MCF 10A (cell line): ENCODE data around the gene AAGAB. TPM values are rescaled to one million over a fixed set of nuclear protein-coding genes. Genes with fewer than 3 reads are reported as not detected.

Experiments used
- BruUV-seq: library from RNA; stranded (reverse); fragments of 400-500 nt; replicated peaks from 2 replicates; lab custom pipeline; 2021; lab: Mats Ljungman, UMichigan
- CTCF ChIA-PET: fragments of 300-600 bp; sonication (Branson Sonifier 250); formaldehyde crosslinking; extraction: SDS; loops from one replicate; lab custom pipeline; 2021; ENCODE audit warnings: antibody characterized with exemption, inconsistent platforms; lab: Yijun Ruan, JAX
- POLR2A ChIA-PET: fragments of 300-600, 350-650 bp; sonication (Branson Sonifier 250); formaldehyde crosslinking; extraction: SDS; loops from one replicate; lab custom pipeline; 2020; ENCODE audit warnings: antibody characterized with exemption, inconsistent platforms; lab: Yijun Ruan, JAX
- DNase-seq: peaks from one replicate; pipeline ENCODE4 v3.0.0-alpha.2; 2018; ENCODE audit not compliant: unreplicated experiment
- H3K27ac Mint-ChIP-seq: one replicate; pipeline ENCODE4 v1.8.0; 2022; ENCODE audit warnings: mild to moderate bottlenecking, low read depth, mixed read lengths; ENCODE audit not compliant: unreplicated experiment
- H3K27me3 Mint-ChIP-seq: one replicate; pipeline ENCODE4 v1.8.0; 2022; ENCODE audit warnings: mixed read lengths; ENCODE audit not compliant: insufficient read depth, unreplicated experiment
- H3K36me3 Mint-ChIP-seq: one replicate; pipeline ENCODE4 v1.8.0; 2022; ENCODE audit warnings: mild to moderate bottlenecking, moderate library complexity, mixed read lengths; ENCODE audit not compliant: insufficient read depth, unreplicated experiment
- H3K4me1 Mint-ChIP-seq: one replicate; pipeline ENCODE4 v1.8.0; 2022; ENCODE audit warnings: mixed read lengths; ENCODE audit not compliant: insufficient read depth, unreplicated experiment
- H3K4me3 Mint-ChIP-seq: one replicate; pipeline ENCODE4 v1.8.0; 2022; ENCODE audit warnings: mild to moderate bottlenecking, moderate library complexity, mixed read lengths; ENCODE audit not compliant: unreplicated experiment
- H3K9me3 Mint-ChIP-seq: one replicate; pipeline ENCODE4 v1.8.0; 2022; ENCODE audit warnings: mixed read lengths; ENCODE audit not compliant: unreplicated experiment
- intact Hi-C: fragments of 100-400 bp; cut with micrococcal nuclease; formaldehyde crosslinking; loops from 2 replicates; pipeline ENCODE4 v1.14.1; 2022
- total RNA-seq: library from RNA; stranded (reverse); gene quantifications from 2 replicates; pipeline ENCODE4 v1.2.3, GENCODE V29; 2022
- TF ChIP-seq, protein P1 (sequence below): fragments of 200-600 bp; IDR thresholded peaks from one replicate; pipeline ENCODE4 v1.8.0; 2022; ENCODE audit warnings: antibody characterized with exemption, mild to moderate bottlenecking; ENCODE audit not compliant: unreplicated experiment

Gene AAGAB
- total RNA-seq, 1 experiment from 2014 or later = 52.7 TPM

DNA sequence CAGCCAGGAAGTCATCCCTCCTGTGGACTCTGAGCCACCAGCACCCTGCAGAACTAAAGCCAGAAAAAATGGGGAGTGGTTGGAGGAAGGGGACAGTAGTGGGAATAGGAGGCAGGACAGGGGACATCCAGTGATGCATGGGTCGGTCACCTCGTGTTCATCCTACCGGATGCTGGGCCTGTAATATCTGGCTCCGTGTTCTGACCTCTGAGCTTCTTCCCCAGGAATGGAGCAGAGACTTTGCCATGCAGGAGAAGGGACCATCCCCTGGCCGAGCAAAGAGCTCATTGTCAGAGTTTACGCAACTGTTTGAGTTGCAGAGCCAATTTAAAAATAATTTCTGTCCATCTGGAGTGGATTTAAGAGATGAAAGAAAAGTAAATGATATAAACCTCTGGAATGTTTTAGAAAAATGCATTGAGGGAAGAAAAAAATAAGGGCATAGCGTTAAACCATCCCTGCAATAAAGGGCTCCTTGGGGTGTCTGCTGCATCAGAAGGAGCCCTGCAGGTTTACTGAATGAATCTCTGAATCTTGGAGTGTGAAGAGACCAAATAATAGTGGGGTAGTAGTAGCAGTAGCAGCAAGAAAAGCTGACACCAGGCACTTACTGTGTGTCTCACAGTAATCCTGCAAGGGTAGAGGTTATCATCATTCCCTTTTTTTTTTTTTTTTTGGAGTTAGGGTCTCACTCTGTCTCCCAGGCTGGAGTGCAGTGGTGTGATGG lies 70.9 kb downstream of the AAGAB start:
- peaks cover 10% of the 10 kb centered on the region for H3K4me1 Mint-ChIP-seq
- H3K27ac Mint-ChIP-seq = no peak overlapping the region
- ChIA-PET POLR2A (interaction anchor here (0.9 kb wide), 1 partner anchor 9 kb away, joined by 4 read pairs; no protein-coding TSS in a partner anchor), CTCF (interaction anchor here (0.6 kb wide), 1 partner anchor 59 kb away, joined by 3 read pairs; no protein-coding TSS in a partner anchor)
- H3K27me3 Mint-ChIP-seq = no peaks in the 10 kb centered on the region
- H3K9me3 Mint-ChIP-seq = no peaks in the 10 kb centered on the region
- peaks cover 46% of the 10 kb centered on the region for H3K36me3 Mint-ChIP-seq
- H3K4me3 Mint-ChIP-seq = no peak overlapping the region
- TF ChIP-seq, protein P1, sequence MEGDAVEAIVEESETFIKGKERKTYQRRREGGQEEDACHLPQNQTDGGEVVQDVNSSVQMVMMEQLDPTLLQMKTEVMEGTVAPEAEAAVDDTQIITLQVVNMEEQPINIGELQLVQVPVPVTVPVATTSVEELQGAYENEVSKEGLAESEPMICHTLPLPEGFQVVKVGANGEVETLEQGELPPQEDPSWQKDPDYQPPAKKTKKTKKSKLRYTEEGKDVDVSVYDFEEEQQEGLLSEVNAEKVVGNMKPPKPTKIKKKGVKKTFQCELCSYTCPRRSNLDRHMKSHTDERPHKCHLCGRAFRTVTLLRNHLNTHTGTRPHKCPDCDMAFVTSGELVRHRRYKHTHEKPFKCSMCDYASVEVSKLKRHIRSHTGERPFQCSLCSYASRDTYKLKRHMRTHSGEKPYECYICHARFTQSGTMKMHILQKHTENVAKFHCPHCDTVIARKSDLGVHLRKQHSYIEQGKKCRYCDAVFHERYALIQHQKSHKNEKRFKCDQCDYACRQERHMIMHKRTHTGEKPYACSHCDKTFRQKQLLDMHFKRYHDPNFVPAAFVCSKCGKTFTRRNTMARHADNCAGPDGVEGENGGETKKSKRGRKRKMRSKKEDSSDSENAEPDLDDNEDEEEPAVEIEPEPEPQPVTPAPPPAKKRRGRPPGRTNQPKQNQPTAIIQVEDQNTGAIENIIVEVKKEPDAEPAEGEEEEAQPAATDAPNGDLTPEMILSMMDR = no peak
- DNase-seq = no peak
- intact Hi-C loops = no loop called here
- no TSS peak for BruUV-seq

DNA sequence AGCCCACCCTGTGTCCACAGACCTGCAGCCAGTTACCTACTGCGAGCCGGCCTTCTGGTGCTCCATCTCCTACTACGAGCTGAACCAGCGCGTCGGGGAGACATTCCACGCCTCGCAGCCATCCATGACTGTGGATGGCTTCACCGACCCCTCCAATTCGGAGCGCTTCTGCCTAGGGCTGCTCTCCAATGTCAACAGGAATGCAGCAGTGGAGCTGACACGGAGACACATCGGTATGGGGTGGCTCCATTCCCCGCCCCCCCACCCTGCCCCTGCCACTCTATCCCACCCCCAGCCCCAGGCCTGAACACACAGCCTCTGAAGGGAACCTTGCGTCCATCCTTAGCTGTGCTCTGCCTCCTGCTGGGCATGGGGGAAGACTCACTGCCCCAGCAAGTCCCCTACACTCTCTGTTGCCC lies 73.2 kb downstream of the AAGAB start:
- no peak overlapping the region for H3K27ac Mint-ChIP-seq
- POLR2A ChIA-PET = interaction anchor here (1.5 kb wide), 1 partner anchor 10 kb away, joined by 3 read pairs; no protein-coding TSS in a partner anchor

GRCh38 chr15:67180514-67181191 lies 73.8 kb downstream of the AAGAB start:
- BruUV-seq = no TSS peak
- H3K27ac Mint-ChIP-seq = no peak overlapping the region
- H3K4me1 Mint-ChIP-seq = peaks cover 30% of the 10 kb centered on the region
- POLR2A ChIA-PET = interaction anchor here (0.8 to 1.5 kb wide), 2 partner anchors 11 to 76 kb away, joined by 3 to 4 read pairs; no protein-coding TSS in a partner anchor
- CTCF ChIA-PET = interaction anchor here (0.6 to 1.3 kb wide), 2 partner anchors 20 to 279 kb away, joined by 3 read pairs; no protein-coding TSS in a partner anchor
- H3K36me3 Mint-ChIP-seq = peaks cover 37% of the 10 kb centered on the region
- intact Hi-C loops = no loop called here
- H3K27me3 Mint-ChIP-seq = no peaks in the 10 kb centered on the region
- TF ChIP-seq, protein P1 = no peak
- no peak overlapping the region for H3K4me3 Mint-ChIP-seq
- no peak for DNase-seq
- no peaks in the 10 kb centered on the region for H3K9me3 Mint-ChIP-seq

More for the DNA sequence above, 73.2 kb downstream of the AAGAB start:
- peaks cover 25% of the 10 kb centered on the region for H3K4me1 Mint-ChIP-seq
- no TSS peak for BruUV-seq
- peaks cover 37% of the 10 kb centered on the region for H3K36me3 Mint-ChIP-seq
- CTCF ChIA-PET = interaction anchor here (0.6 to 1.3 kb wide), 2 partner anchors 19 to 279 kb away, joined by 3 read pairs; no protein-coding TSS in a partner anchor
- H3K27me3 Mint-ChIP-seq = no peaks in the 10 kb centered on the region
- intact Hi-C loops = no loop called here
- DNase-seq = no peak
- TF ChIP-seq, protein P1 = no peak
- H3K9me3 Mint-ChIP-seq = no peaks in the 10 kb centered on the region
- no peak overlapping the region for H3K4me3 Mint-ChIP-seq

DNA sequence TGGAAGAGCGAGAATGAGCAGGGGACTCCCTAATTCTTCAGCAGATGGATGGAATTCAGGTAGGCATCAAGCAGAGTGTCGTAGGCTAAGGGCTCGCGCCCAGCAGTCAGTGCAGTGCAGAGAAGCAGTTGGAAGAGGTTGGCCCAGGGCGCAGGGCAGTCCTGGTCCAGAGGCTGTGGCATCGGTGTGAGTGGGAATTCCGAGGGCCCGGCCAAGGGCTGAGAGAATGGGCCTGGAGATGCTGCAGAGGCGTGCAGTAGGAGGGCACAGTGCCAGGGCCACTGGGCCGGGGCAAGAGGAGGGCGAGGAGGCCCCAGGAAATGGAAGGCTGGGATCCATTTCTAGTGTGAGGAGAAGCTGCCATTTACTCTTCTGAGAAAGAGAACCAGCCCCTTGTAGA lies 74.4 kb downstream of the AAGAB start:
- Mint-ChIP-seq H3K9me3 (no peaks in the 10 kb centered on the region), H3K4me1 (peaks cover 37% of the 10 kb centered on the region), H3K27ac (no peak overlapping the region), H3K27me3 (no peaks in the 10 kb centered on the region), H3K36me3 (peaks cover 33% of the 10 kb centered on the region), H3K4me3 (no peak overlapping the region)
- TF ChIP-seq, protein P1 = no peak
- ChIA-PET POLR2A (interaction anchor here (0.8 kb wide), 1 partner anchor 75 kb away, joined by 4 read pairs; no protein-coding TSS in a partner anchor), CTCF (interaction anchor here (1.3 kb wide), 1 partner anchor 20 kb away, joined by 3 read pairs; no protein-coding TSS in a partner anchor)
- intact Hi-C loops = no loop called here
- no peak for DNase-seq
- no TSS peak for BruUV-seq
